ENCODE results near the gene VGLL1.

VGLL1 gene, protein sequence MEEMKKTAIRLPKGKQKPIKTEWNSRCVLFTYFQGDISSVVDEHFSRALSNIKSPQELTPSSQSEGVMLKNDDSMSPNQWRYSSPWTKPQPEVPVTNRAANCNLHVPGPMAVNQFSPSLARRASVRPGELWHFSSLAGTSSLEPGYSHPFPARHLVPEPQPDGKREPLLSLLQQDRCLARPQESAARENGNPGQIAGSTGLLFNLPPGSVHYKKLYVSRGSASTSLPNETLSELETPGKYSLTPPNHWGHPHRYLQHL

DNA sequence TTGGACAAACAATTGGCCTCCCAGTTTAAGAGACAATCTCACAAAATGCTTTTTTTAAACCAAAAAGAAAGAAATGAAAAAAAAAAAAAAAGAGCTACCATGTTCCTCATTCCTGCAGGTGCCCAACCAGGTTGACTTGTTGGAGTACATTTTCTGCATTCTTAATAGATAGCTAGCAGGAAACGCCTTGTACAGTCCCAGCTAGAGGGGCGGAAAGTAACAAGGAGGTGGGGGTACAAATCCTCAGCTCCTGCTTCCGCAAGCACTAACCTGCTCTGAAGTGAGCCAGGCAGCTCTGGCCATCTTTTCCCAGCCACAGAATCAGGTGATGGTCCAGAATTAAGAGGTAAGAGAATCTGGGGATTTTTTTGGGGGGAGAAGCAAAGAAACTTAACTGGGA lies at the start of gene VGLL1:
Gene VGLL1 (plus strand): TSS at position 265 of the 400 bp plus-strand sequence. CDS start 3,806 bp downstream, outside the sequence.
- DNase-seq: no peak

DNA sequence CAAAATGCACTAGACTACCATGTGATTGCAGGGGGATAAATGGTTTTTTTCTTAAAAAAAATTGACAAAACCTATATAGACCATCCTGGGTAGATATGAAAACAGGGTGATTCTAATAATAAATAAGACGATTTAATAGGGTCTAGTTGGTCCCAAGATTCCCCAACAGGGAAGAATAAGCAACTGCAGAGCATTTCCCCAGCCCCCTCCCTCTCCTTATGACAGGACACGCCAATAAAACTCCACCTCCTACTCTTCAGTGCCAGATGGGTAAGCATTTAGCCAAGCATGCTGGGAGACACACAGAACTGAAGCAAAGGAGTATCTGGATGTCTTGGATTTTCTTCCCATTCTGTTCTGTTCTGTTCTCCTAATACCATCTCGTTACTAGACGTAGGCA lies 44.4 kb upstream of the VGLL1 start, which contains the start of gene BRS3:
Gene BRS3 (plus strand): TSS at position 301 of the 400 bp plus-strand sequence. CDS start 168 bp downstream, outside the sequence.
- no peak for DNase-seq

GRCh38 chrX:136488706-136489105 lies 43.3 kb upstream of the VGLL1 start:
- DNase-seq: peak in 1 of 2 experiments; percentile 3

GRCh38 chrX:136491832-136492231 lies 40.2 kb upstream of the VGLL1 start:
- DNase-seq: peak in 1 of 2 experiments; percentile 1

DNA sequence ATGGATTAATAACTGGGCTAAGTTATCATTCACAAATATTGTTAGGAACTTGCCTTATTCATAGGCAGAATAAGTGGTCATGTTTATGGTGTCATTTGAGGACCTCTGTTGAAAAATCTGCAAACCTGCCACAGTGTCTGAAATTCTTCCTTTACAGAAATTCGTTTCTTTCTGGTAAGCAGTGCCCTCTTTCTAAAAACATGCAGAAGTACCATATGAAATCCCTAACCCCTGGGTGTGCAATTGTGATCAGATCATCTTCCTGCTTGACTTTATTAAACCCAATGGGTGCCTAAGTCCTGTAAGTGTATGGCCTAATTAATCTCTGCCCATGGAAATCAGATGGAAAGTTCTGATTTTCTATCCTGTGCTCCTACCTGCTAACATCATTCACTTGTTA lies 39.0 kb upstream of the VGLL1 start:
- DNase-seq: no peak

DNA sequence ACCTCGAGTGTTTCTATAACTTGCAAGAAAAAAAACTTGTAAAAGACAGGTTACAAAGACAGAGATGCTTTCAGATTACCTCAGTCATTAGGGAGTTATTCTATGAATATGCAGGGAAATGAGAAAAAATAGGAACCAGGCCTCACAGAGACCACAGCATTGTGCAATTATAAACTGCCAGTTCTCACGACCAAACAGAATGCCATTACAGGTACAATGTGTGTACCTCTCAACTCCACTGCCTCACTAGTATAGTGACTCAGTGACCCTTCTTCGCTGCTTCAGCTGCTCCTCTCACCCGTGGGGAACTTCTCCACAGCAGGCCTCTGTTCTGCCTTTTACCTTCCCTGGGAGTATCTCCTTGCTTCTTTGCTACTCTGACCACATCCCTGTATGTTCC lies 37.0 kb upstream of the VGLL1 start:
- no peak for DNase-seq

DNA sequence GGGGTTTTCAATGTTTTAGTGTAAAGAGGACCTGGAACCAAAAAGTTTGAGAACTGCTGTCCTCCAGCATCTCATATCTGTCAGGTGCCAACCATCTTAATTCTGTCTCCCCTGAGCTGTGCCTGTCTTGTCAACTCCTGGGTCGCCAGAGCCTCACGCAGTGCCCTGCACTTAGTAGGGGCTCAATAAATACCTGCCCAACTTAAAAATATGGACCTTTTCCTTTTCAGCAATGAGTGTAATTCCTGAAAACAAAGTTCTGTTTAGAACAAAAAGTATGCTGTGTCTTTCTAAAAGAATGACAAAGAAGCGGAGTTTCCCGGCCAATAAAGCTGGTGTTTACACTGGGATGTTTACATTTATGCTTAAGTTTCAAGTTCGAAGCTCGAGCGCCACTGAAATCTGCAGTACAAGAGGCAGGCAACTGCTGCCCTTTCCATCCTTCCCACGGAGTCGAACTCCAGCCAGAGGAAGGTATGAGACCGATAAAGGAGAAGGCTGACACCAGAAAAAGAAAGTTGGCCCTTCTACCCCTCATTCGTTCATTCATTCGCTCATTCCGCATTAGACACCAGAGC lies 35.7 kb upstream of the VGLL1 start:
- no peak for DNase-seq

GRCh38 chrX:136496764-136497555 lies 35.1 kb upstream of the VGLL1 start:
- DNase-seq: peak; percentile 81 to 93

- DNase-seq: peak in 1 of 2 experiments; percentile 10
Observed at GRCh38 chrX:136497556-136498052, 34.4 kb upstream of the VGLL1 start, which contains the start of gene HTATSF1. HTATSF1 (plus strand) TSS chrX:136497592; CDS start chrX:136497685, 93 bp downstream.

GRCh38 chrX:136519069-136519468 lies 12.9 kb upstream of the VGLL1 start:
- DNase-seq: no peak

- no peak for DNase-seq
Observed at GRCh38 chrX:136523770-136524169, 8.2 kb upstream of the VGLL1 start.

DNA sequence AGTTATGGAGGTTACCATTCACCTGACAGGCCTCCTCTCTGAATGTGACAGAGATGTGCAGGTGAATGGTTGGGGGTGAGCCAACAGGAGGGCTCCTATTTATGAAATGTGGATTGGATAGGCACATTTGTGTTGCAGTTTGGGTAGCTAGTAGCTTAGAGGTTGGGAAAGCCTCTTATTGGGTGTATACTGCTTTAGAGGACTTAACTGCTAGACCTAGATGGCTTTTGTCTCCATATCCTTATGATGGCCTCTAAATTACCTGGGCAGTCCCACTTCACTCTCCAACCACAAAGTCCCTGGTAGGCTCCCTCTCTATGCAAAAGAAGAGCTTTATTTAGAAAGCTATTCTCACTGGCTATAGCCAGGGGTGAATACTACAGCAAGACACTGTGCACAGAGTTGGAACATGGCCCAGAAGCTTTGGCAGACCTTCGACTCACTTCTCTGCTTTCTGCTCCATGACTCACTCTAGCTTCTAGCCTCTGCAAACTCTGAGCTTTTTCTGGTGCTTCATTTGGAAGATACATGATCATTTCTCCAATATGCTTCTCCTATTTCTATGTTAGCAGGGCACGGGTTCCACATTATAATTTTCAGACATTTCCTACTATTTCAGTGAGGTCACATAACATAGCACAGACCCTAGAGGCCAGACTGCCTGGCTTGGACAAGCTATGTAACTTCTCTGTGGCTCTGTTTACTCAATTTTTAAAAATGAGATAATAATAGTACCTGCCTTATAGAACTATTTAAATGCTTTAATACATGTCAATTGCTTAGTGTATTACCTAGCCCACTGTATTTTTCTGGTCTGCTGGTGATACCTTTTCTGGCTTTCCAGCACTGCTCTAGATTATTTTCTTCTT lies 6.0 kb upstream of the VGLL1 start:
- DNase-seq: no peak

DNA sequence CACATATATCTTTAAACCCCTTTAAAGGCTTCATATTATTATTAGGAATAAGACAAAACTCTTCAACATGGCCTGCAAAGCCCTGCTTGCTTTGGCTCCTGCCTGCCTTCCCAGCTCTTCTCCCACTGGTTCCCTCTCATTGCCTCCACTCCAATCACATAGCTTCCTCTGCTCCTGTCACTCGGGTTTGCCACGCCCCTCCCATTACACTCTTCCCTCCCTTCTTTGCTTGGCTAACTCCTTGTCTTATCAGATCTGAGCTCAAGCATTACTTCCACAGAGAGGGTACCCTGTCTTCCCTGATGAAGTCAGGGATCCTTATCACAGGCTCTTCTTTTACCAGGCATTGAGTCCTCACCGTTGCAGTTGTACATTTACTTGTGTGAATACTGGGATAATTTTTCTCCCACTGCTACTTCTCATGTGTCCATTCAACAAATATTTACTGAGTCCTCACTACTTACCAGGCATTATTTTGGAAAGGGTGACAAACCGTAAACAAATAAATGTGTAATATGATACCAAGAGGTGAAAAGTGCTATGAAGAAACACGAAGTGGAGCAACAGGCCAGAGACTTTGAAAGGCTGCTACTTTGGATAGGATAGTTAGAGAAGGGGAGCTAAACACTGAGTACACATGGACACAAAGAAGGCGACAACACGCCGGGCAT lies 3.2 kb upstream of the VGLL1 start:
- no peak for DNase-seq

DNA sequence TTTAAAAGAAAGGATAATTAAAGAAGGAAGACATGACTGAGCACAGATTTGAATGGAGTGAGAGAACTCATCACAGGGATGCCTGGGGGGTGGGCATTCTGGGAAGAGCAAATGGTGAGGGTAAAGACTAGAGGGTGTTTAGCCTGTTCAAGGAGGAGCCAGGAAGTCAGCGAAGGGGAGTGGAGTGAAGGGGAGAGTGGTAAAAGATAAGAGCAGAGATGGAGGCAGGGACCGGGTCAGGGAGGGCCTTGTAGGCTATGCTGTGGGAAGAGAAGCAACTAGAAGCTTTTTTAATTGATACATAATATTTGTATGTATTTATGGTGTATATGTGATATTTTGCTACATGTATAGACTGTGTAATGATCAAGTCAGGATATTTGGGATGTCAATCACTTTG lies 2.2 kb upstream of the VGLL1 start:
- DNase-seq: no peak

DNA sequence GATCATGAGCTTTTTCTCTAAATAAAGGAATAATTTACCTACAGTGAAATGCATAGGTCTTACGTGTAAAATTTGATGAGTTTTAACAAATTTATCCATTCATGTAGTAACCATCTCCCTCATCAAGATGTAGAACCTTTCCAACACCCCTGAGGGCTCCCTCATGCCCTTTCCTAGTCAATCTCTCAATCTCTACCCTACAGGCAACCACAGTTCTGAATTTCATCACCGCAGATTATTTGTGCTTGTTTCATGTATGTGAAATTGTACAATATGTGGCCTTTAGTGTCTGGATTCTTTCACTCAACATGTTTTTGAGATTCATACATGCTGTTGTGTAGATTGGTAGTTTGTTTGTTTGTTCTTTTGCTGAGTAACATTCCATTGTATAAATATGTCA lies 2.1 kb downstream of the VGLL1 start:
- no peak for DNase-seq

GRCh38 chrX:136538811-136539210 lies 6.8 kb downstream of the VGLL1 start:
- DNase-seq: no peak

GRCh38 chrX:136540226-136540625 lies 8.2 kb downstream of the VGLL1 start:
- no peak for DNase-seq

GRCh38 chrX:136541294-136541693 lies 9.3 kb downstream of the VGLL1 start:
- DNase-seq: no peak

DNA sequence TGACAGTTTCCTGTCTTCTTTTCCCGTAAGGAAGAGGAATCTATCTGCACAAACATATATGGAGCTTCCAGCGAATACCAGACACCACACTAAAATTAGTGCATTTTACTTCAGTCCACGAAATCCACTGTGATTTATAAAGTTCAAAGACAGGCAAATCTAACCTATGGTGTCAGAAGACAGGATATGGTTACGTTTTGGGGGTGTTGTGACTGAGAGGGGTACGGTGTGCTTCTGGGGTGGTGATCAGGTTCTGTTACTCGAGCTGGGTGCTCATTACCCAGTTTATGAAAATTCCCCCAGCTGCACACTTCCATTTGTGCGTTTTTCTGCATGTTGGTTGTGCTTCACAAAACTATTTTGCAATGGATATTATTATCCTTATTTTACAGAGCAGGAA lies 10.3 kb downstream of the VGLL1 start:
- DNase-seq: no peak

- DNase-seq: no peak
Observed at GRCh38 chrX:136546371-136546781, 14.4 kb downstream of the VGLL1 start.

- DNase-seq: peak in 1 of 2 experiments; percentile 5
Observed at GRCh38 chrX:136549226-136549625, 17.2 kb downstream of the VGLL1 start.

DNA sequence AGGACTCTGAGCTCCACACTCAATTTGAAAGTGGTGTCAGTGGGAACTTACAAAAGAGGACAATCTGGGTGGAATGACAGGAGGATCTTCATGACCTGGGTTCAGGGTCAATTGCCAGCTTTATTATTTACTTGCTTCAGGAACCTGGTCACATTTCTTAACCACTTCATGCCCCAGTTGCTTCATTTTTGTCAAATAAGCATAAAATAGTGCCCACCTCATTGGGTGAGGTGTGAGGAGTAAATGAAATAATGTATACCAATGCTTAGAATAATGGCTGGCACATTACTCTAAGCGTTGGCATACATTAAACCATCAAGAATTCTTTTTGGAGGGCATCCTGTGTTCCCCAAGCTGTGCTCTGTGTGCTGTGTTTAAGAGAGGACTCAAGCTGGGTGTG lies 19.4 kb downstream of the VGLL1 start:
- DNase-seq: no peak

Measured in NCI-H526 (cell line).